B cell (primary cell): ENCODE measurements around the gene TPRG1L. TPM values are rescaled to one million over a fixed set of nuclear protein-coding genes. Genes with fewer than 3 reads are reported as not detected.

Source experiments
- ATAC-seq: fragments of 200-7000 bp; cut with Tn5 transposase; one replicate; pipeline ENCODE4 v1.10.0; 2021; ENCODE audit warnings: low read depth, mild to moderate bottlenecking, moderate number of reproducible peaks, moderate library complexity
- CTCF ChIA-PET: fragments of 350-600 bp; sonication (Branson Sonifier 250); formaldehyde crosslinking; loops from one replicate; lab custom pipeline; 2021; ENCODE audit warnings: antibody characterized with exemption, inconsistent platforms; lab: Charles Lee
- POLR2A ChIA-PET: fragments of 350-600 bp; sonication (Branson Sonifier 250); formaldehyde crosslinking; loops from one replicate; lab custom pipeline; 2021; ENCODE audit warnings: antibody characterized with exemption; lab: Charles Lee
- DNase-seq: peaks from one replicate; pipeline ENCODE4 v3.0.0; 2013
- H2AFZ ChIP-seq: 2 replicates; pipeline ENCODE4 v1.6.1; 2012; ENCODE audit warnings: mild to moderate bottlenecking, low read depth, low read length; ENCODE audit not compliant: insufficient read depth, poor library complexity, severe bottlenecking
- H3K27ac ChIP-seq, 2 donors: 1 replicate in 1 of 2; 2 replicates in 1 of 2; pipeline ENCODE4 v1.5.1; 2012 to 2013; ENCODE audit warnings: low read length in 2 of 2, mild to moderate bottlenecking in 2 of 2, moderate library complexity in 1 of 2
- H3K27me3 ChIP-seq, 4 experiments: fragments of 200-600 bp in 1 of 4; sonication (generic) in 1 of 4; replicated peaks in 1 of 4; 1 replicate in 2 of 4; 2 replicates in 2 of 4; pipeline versions ENCODE4 v1.6.1 to v1.7.0; 2013 to 2016; ENCODE audit warnings: low read length in 3 of 4, mild to moderate bottlenecking in 2 of 4, mixed read lengths in 1 of 4, moderate library complexity in 1 of 4; ENCODE audit not compliant: insufficient read depth in 4 of 4, control insufficient read depth in 3 of 4; ENCODE audit errors: control extremely low read depth in 1 of 4
- H3K36me3 ChIP-seq, 2 experiments: replicated peaks in 1 of 2; 1 replicate in 1 of 2; 2 replicates in 1 of 2; pipeline versions ENCODE4 v1.6.1 to v1.7.1; 2013; ENCODE audit warnings: low read length in 1 of 2; ENCODE audit not compliant: insufficient read depth in 2 of 2, control insufficient read depth in 1 of 2; ENCODE audit errors: control extremely low read depth in 1 of 2, extremely low read depth in 1 of 2
- H3K4me1 ChIP-seq, 2 donors: fragments of 200-600 bp in 1 of 2; sonication (generic) in 1 of 2; 1 replicate in 1 of 2; 2 replicates in 1 of 2; pipeline versions ENCODE4 v1.5.1 to v1.6.1; 2013 to 2017; ENCODE audit warnings: low read length in 2 of 2; ENCODE audit not compliant: control insufficient read depth in 2 of 2, insufficient read depth in 2 of 2
- H3K4me2 ChIP-seq: replicated peaks from 2 replicates; pipeline ENCODE3; 2012; ENCODE audit warnings: mild to moderate bottlenecking, low read depth, low read length; ENCODE audit not compliant: poor library complexity, severe bottlenecking
- H3K4me3 ChIP-seq, 5 experiments: fragments of 200-600 bp in 1 of 5; sonication (generic) in 1 of 5; 1 replicate in 3 of 5; 2 replicates in 2 of 5; pipeline versions ENCODE4 v1.5.1 to v1.7.0; 2011 to 2016; ENCODE audit warnings: low read length in 4 of 5, mild to moderate bottlenecking in 4 of 5, low read depth in 2 of 5, control low read depth in 1 of 5, moderate library complexity in 1 of 5; ENCODE audit not compliant: insufficient read depth in 1 of 5; ENCODE audit errors: control extremely low read depth in 1 of 5, extremely low read depth in 1 of 5
- H3K79me2 ChIP-seq: fragments of 200-600 bp; sonication (generic); one replicate; pipeline ENCODE4 v1.6.0; 2016; ENCODE audit warnings: low read length; ENCODE audit not compliant: control insufficient read depth, insufficient read depth
- H3K9ac ChIP-seq: fragments of 200-600 bp; sonication (generic); 2 replicates; pipeline ENCODE4 v1.6.1; 2017; ENCODE audit warnings: mild to moderate bottlenecking, low read length, moderate library complexity
- H3K9me3 ChIP-seq, 3 donors: one replicate each; pipeline versions ENCODE4 v1.6.1 to v1.7.1; 2013; ENCODE audit warnings: low read length in 2 of 3; ENCODE audit not compliant: control insufficient read depth in 2 of 3, insufficient read depth in 1 of 3; ENCODE audit errors: control extremely low read depth in 1 of 3
- H4K20me1 ChIP-seq: 2 replicates; pipeline ENCODE4 v1.6.0; 2012; ENCODE audit warnings: mild to moderate bottlenecking, low read length; ENCODE audit not compliant: insufficient read depth, control insufficient read depth, poor library complexity, severe bottlenecking
- H3K27ac Mint-ChIP-seq: one replicate; pipeline ENCODE4 v1.8.0; 2021; ENCODE audit warnings: mixed read lengths
- H3K27me3 Mint-ChIP-seq: one replicate; pipeline ENCODE4 v1.8.0; 2021; ENCODE audit warnings: mixed read lengths
- H3K4me1 Mint-ChIP-seq: one replicate; pipeline ENCODE4 v1.8.0; 2021; ENCODE audit warnings: mixed read lengths
- H3K4me3 Mint-ChIP-seq: one replicate; pipeline ENCODE4 v1.8.0; 2021; ENCODE audit warnings: mixed read lengths
- H3K9me3 Mint-ChIP-seq: one replicate; pipeline ENCODE4 v1.8.0; 2022; ENCODE audit warnings: mixed read lengths; ENCODE audit not compliant: insufficient read depth
- EZH2 ChIP-seq: IDR thresholded peaks from 2 replicates; pipeline ENCODE4 v1.6.1; 2012; ENCODE audit warnings: borderline replicate concordance, low read depth, mild to moderate bottlenecking, moderate library complexity, low read length; ENCODE audit not compliant: insufficient read depth, poor library complexity, severe bottlenecking
- WGBS: methylation state at CpG from one replicate; pipeline ENCODE4 v1.1.5; 2013; ENCODE audit warnings: missing lambda C conversion rate; ENCODE audit not compliant: insufficient coverage; 5-methylcytosine and 5-hydroxymethylcytosine counted together
- intact Hi-C: fragments of 100-400 bp; cut with micrococcal nuclease; formaldehyde crosslinking; loops from one replicate; pipeline ENCODE4 v1.10.0; 2022
- polyA plus RNA-seq: library from polyadenylated mRNA; depleted of rRNA; stranded (reverse); fragments of >200 nt; gene quantifications from 2 replicates; pipeline ENCODE4 v1.2.3, GENCODE V29; 2012
- total RNA-seq, 2 donors: library from RNA; stranded (reverse); fragments of 120-200 nt in 1 of 2; gene quantifications; 1 replicate in 1 of 2; 2 replicates in 1 of 2; pipeline versions ENCODE4 v1.2.3 to v1.2.4, GENCODE V29; 2013 to 2022
- TF ChIP-seq, protein P1 (sequence below): fragments of 200-600 bp; IDR thresholded peaks from one replicate; pipeline ENCODE4 v1.8.0; 2022; ENCODE audit warnings: antibody characterized with exemption, mild to moderate bottlenecking

TPRG1L gene
- total and polyA plus RNA-seq, 2 donors (not counting 1 experiment from before 2014, with no cell fraction given), result 19.5 to 48.6 TPM

- WGBS, result 91% methylated on average over 21 of the region's 33 CpGs
- Histone ChIP-seq H3K79me2 (no peaks in the 10 kb centered on the region), H3K4me1 (peaks cover 5 to 9% of the 10 kb centered on the region in 2 donors), H3K27ac (no peak overlapping the region), H3K27me3 (no peaks in the 10 kb centered on the region), H3K4me2 (no peak overlapping the region), H3K4me3 (no peak overlapping the region), H4K20me1 (no peaks in the 10 kb centered on the region), H3K36me3 (no peaks in the 10 kb centered on the region), H3K9me3 (no peaks in the 10 kb centered on the region), H2AFZ (no peak overlapping the region), H3K9ac (no peak overlapping the region)
- TF ChIP-seq, protein P1, sequence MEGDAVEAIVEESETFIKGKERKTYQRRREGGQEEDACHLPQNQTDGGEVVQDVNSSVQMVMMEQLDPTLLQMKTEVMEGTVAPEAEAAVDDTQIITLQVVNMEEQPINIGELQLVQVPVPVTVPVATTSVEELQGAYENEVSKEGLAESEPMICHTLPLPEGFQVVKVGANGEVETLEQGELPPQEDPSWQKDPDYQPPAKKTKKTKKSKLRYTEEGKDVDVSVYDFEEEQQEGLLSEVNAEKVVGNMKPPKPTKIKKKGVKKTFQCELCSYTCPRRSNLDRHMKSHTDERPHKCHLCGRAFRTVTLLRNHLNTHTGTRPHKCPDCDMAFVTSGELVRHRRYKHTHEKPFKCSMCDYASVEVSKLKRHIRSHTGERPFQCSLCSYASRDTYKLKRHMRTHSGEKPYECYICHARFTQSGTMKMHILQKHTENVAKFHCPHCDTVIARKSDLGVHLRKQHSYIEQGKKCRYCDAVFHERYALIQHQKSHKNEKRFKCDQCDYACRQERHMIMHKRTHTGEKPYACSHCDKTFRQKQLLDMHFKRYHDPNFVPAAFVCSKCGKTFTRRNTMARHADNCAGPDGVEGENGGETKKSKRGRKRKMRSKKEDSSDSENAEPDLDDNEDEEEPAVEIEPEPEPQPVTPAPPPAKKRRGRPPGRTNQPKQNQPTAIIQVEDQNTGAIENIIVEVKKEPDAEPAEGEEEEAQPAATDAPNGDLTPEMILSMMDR, result no peak
- TF ChIP-seq EZH2, result no peak
- no peak overlapping the region for H3K4me3 Mint-ChIP-seq
- no peak for DNase-seq
- ChIA-PET POLR2A (no interaction called here), CTCF (interaction anchor here (1.3 to 1.6 kb wide), 2 partner anchors 28 to 138 kb away, joined by 3 to 7 read pairs; no protein-coding TSS in a partner anchor)
- H3K27ac Mint-ChIP-seq, result no peak overlapping the region
- peaks cover 7% of the 10 kb centered on the region for H3K4me1 Mint-ChIP-seq
- no peak for ATAC-seq
- intact Hi-C loops, result no loop called here
- no peaks in the 10 kb centered on the region for H3K9me3 Mint-ChIP-seq
- no peaks in the 10 kb centered on the region for H3K27me3 Mint-ChIP-seq
Measured at GRCh38 chr1:3590951-3591865, 33.6 kb upstream of the TPRG1L start.

GRCh38 chr1:3593334-3593733, 31.5 kb upstream of the TPRG1L start:
- ATAC-seq (no peak), DNase-seq (no peak)
- Mint-ChIP-seq H3K27me3 (no peaks in the 10 kb centered on the region), H3K4me1 (peaks cover 23% of the 10 kb centered on the region), H3K27ac (no peak overlapping the region), H3K4me3 (no peak overlapping the region), H3K9me3 (no peaks in the 10 kb centered on the region)
- Histone ChIP-seq H3K4me1 (peaks cover 22 to 27% of the 10 kb centered on the region in 2 donors), H3K9me3 (no peaks in the 10 kb centered on the region), H4K20me1 (no peaks in the 10 kb centered on the region), H2AFZ (no peak overlapping the region), H3K9ac (no peak overlapping the region), H3K79me2 (no peaks in the 10 kb centered on the region), H3K27ac (no peak overlapping the region), H3K4me2 (no peak overlapping the region), H3K27me3 (no peaks in the 10 kb centered on the region), H3K4me3 (no peak overlapping the region), H3K36me3 (no peaks in the 10 kb centered on the region)
- WGBS, result 32% methylated on average over 9 of the region's 17 CpGs
- ChIA-PET POLR2A (no interaction called here), CTCF (interaction anchor here (1.2 kb wide), 1 partner anchor 24 kb away, joined by 4 read pairs; no protein-coding TSS in a partner anchor)
- intact Hi-C loops, result no loop called here
- TF ChIP-seq, protein P1, result no peak
- TF ChIP-seq EZH2, result no peak
